ENCODE data around the gene TRAF3IP1. TPM values are rescaled to one million over a fixed set of nuclear protein-coding genes. Genes with fewer than 3 reads are reported as not detected.

The TRAF3IP1 gene
- total RNA-seq, 2 experiments from 2014 or later, result 5.1 to 6.9 TPM

GRCh38 chr2:238425505-238425978 is 105.2 kb downstream of the TRAF3IP1 start:
- H3K36me3 Mint-ChIP-seq (ENCODE audit: low read depth), result peaks cover 27% of the 10 kb centered on the region
- Histone ChIP-seq H3K9me3 (ENCODE audit: control insufficient read depth in 1 of 2, insufficient read depth in 1 of 2, low read length in 2 of 2) (no peaks in the 10 kb centered on the region), H3K4me3 (ENCODE audit: low read length) (peak overlapping the region; percentile 88), H3K4me1 (ENCODE audit: insufficient read depth, low read length) (peaks cover 30% of the 10 kb centered on the region), H3K27me3 (ENCODE audit: control insufficient read depth in 1 of 2, insufficient read depth in 2 of 2, low read length in 2 of 2) (no peaks in the 10 kb centered on the region), H3K36me3 (ENCODE audit: insufficient read depth, low read length) (peaks cover 7% of the 10 kb centered on the region), H3K27ac (ENCODE audit: low read depth in 1 of 2, low read length in 2 of 2) (no peak overlapping the region)
- CTCF ChIA-PET, result no interaction called here
- no peak for ATAC-seq (ENCODE audit: poor library complexity)
- peak overlapping the region; percentile 88 for H3K4me3 Mint-ChIP-seq
- H3K4me1 Mint-ChIP-seq (ENCODE audit: low read depth), result peaks cover 44% of the 10 kb centered on the region
- no peaks in the 10 kb centered on the region for H3K27me3 Mint-ChIP-seq
- POLR2A ChIA-PET, result no interaction called here
- TF ChIP-seq CTCF (IDR thresholded peaks at IDR 0.05), result no peak
- no peak for DNase-seq
- H3K9me3 Mint-ChIP-seq, result no peaks in the 10 kb centered on the region
- H3K27ac Mint-ChIP-seq, result peak overlapping the region; percentile 79
- intact Hi-C loops (cut with DNase I, micrococcal nuclease), result loop anchor here in 1 of 2 experiments (2.0 to 10.0 kb wide), 4 partner anchors 103 to 1709 kb away; partner anchors contain the start of genes COPS9, ILKAP and UBE2F

GRCh38 chr2:238425979-238426567 is 105.8 kb downstream of the TRAF3IP1 start:
- Mint-ChIP-seq H3K4me3 (peak overlapping the region; percentile 89), H3K9me3 (no peaks in the 10 kb centered on the region), H3K4me1 (ENCODE audit: low read depth) (peaks cover 49% of the 10 kb centered on the region), H3K27ac (peak overlapping the region; percentile 90), H3K36me3 (ENCODE audit: low read depth) (peaks cover 32% of the 10 kb centered on the region), H3K27me3 (no peaks in the 10 kb centered on the region)
- H3K27ac ChIP-seq (ENCODE audit: low read depth in 1 of 2, low read length in 2 of 2), result peak overlapping the region; percentile 74 to 75
- H3K27me3 ChIP-seq (ENCODE audit: control insufficient read depth in 1 of 2, insufficient read depth in 2 of 2, low read length in 2 of 2), result no peaks in the 10 kb centered on the region
- ATAC-seq (ENCODE audit: poor library complexity) (peak; percentile 65), DNase-seq (peak in 1 of 14 experiments; percentile 8)
- CTCF ChIA-PET, result no interaction called here
- H3K4me1 ChIP-seq (ENCODE audit: insufficient read depth, low read length), result peaks cover 34% of the 10 kb centered on the region
- H3K9me3 ChIP-seq (ENCODE audit: control insufficient read depth in 1 of 2, insufficient read depth in 1 of 2, low read length in 2 of 2), result no peaks in the 10 kb centered on the region
- intact Hi-C loops (cut with DNase I, micrococcal nuclease), result loop anchor here in 1 of 2 experiments (2.0 to 10.0 kb wide), 4 partner anchors 103 to 1709 kb away; partner anchors contain the start of genes COPS9, ILKAP and UBE2F
- POLR2A ChIA-PET, result no interaction called here
- peak overlapping the region; percentile 88 for H3K4me3 ChIP-seq (ENCODE audit: low read length)
- no peak for TF ChIP-seq CTCF (IDR thresholded peaks at IDR 0.05)
- H3K36me3 ChIP-seq (ENCODE audit: insufficient read depth, low read length), result peaks cover 9% of the 10 kb centered on the region

- Mint-ChIP-seq H3K4me1 (ENCODE audit: low read depth) (peaks cover 56% of the 10 kb centered on the region), H3K36me3 (ENCODE audit: low read depth) (peaks cover 39% of the 10 kb centered on the region), H3K27me3 (no peaks in the 10 kb centered on the region), H3K27ac (peak within 1 kb of the TSS; percentile 90), H3K4me3 (peak within 1 kb of the TSS; percentile 89), H3K9me3 (no peaks in the 10 kb centered on the region)
- DNase-seq, result peak; percentile 55 to 89 (median 76)
- no peaks in the 10 kb centered on the region for H3K27me3 ChIP-seq (ENCODE audit: control insufficient read depth in 1 of 2, insufficient read depth in 2 of 2, low read length in 2 of 2)
- peaks cover 13% of the 10 kb centered on the region for H3K36me3 ChIP-seq (ENCODE audit: insufficient read depth, low read length)
- H3K4me1 ChIP-seq (ENCODE audit: insufficient read depth, low read length), result peaks cover 38% of the 10 kb centered on the region
- peak within 1 kb of the TSS; percentile 88 for H3K4me3 ChIP-seq (ENCODE audit: low read length)
- no peaks in the 10 kb centered on the region for H3K9me3 ChIP-seq (ENCODE audit: control insufficient read depth in 1 of 2, insufficient read depth in 1 of 2, low read length in 2 of 2)
- peak within 1 kb of the TSS; percentile 74 to 75 for H3K27ac ChIP-seq (ENCODE audit: low read depth in 1 of 2, low read length in 2 of 2)
- peak; percentile 69 for ATAC-seq (ENCODE audit: poor library complexity)
- intact Hi-C loops (cut with DNase I, micrococcal nuclease), result loop anchor here in 1 of 2 experiments (5.0 to 10.0 kb wide), 3 partner anchors 222 to 1708 kb away; partner anchors contain the start of genes COPS9, ILKAP and UBE2F
- ChIA-PET CTCF (no interaction called here), POLR2A (interaction anchor here (0.6 to 1.4 kb wide), 3 partner anchors 10 to 1599 kb away, joined by 3 to 12 read pairs (median 5); no protein-coding TSS in a partner anchor)
- TF ChIP-seq CTCF (IDR thresholded peaks at IDR 0.05), result no peak
Observed at GRCh38 chr2:238426568-238427434, 106.5 kb downstream of the TRAF3IP1 start, which contains the start of gene ASB1. ASB1 (plus strand) TSS chr2:238426927; CDS start chr2:238427071, 144 bp downstream.

Data from CD4-positive, alpha-beta T cell (primary cell).